Neural progenitor cell (in vitro differentiated cells): ENCODE measurements around the gene DLL4. TPM values are rescaled to one million over a fixed set of nuclear protein-coding genes. Genes with fewer than 3 reads are reported as not detected.
A peak's percentile ranks its signal among the peaks of the same experiment; 100 is the strongest.

Source experiments
- DNase-seq: peaks from one replicate; pipeline ENCODE4 v3.0.0-alpha.2; 2016; ENCODE audit warnings: low spot score
- H2AFZ ChIP-seq: fragments of 200-600 bp; sonication (generic); replicated peaks from 2 replicates; pipeline ENCODE4 v1.6.1; 2016; ENCODE audit warnings: antibody characterized with exemption
- H3F3A ChIP-seq: fragments of 200-600 bp; sonication (generic); 2 replicates; pipeline ENCODE4 v1.6.1; 2016; ENCODE audit warnings: antibody characterized with exemption, low read depth
- H3K27ac ChIP-seq: fragments of 200-600 bp; sonication (generic); 2 replicates; pipeline ENCODE4 v1.5.1; 2016; ENCODE audit warnings: mild to moderate bottlenecking
- H3K27me3 ChIP-seq: fragments of 200-600 bp; sonication (generic); 2 replicates; pipeline ENCODE4 v1.6.1; 2016; ENCODE audit warnings: mild to moderate bottlenecking, moderate library complexity
- H3K36me3 ChIP-seq: fragments of 200-600 bp; sonication (generic); 2 replicates; pipeline ENCODE4 v1.5.1; 2016
- H3K4me1 ChIP-seq: fragments of 200-600 bp; sonication (generic); 2 replicates; pipeline ENCODE4 v1.6.1; 2016; ENCODE audit warnings: mixed run types
- H3K4me2 ChIP-seq: fragments of 200-600 bp; sonication (generic); 2 replicates; pipeline ENCODE4 v1.6.1; 2016
- H3K4me3 ChIP-seq: fragments of 200-600 bp; sonication (generic); 2 replicates; pipeline ENCODE4 v1.5.1; 2016
- H3K79me2 ChIP-seq: fragments of 200-600 bp; sonication (generic); 2 replicates; pipeline ENCODE4 v1.6.1; 2016; ENCODE audit warnings: low read depth
- H3K9ac ChIP-seq: fragments of 200-600 bp; sonication (generic); 2 replicates; pipeline ENCODE4 v1.6.1; 2016
- H3K9me3 ChIP-seq: fragments of 200-600 bp; sonication (generic); 2 replicates; pipeline ENCODE4 v1.5.1; 2016; ENCODE audit warnings: low read depth
- H4K20me1 ChIP-seq: fragments of 200-600 bp; sonication (generic); 2 replicates; pipeline ENCODE4 v1.6.1; 2016; ENCODE audit warnings: low read depth
- H3K27ac Mint-ChIP-seq: 3 replicates; pipeline ENCODE4 v1.8.0; 2021; ENCODE audit warnings: mixed read lengths
- H3K27me3 Mint-ChIP-seq: 2 replicates; pipeline ENCODE4 v1.8.0; 2022; ENCODE audit warnings: low read depth, mild to moderate bottlenecking, inconsistent platforms, moderate library complexity, mixed read lengths; ENCODE audit not compliant: insufficient read depth
- H3K36me3 Mint-ChIP-seq: 3 replicates; pipeline ENCODE4 v1.8.0; 2021; ENCODE audit warnings: mixed read lengths
- H3K4me1 Mint-ChIP-seq: 3 replicates; pipeline ENCODE4 v1.8.0; 2021; ENCODE audit warnings: mixed read lengths
- H3K4me3 Mint-ChIP-seq: 3 replicates; pipeline ENCODE4 v1.8.0; 2021; ENCODE audit warnings: mild to moderate bottlenecking, moderate library complexity, mixed read lengths
- H3K9me3 Mint-ChIP-seq: 3 replicates; pipeline ENCODE4 v1.8.0; 2020; ENCODE audit warnings: mixed read lengths
- EZH2 ChIP-seq: fragments of 200-600 bp; sonication (generic); IDR thresholded peaks from 2 replicates; pipeline ENCODE4 v1.6.1; 2017; ENCODE audit warnings: antibody characterized with exemption, mild to moderate bottlenecking, moderate library complexity
- EZH2phosphoT487 ChIP-seq: fragments of 200-600 bp; sonication (generic); IDR thresholded peaks from 2 replicates; pipeline ENCODE4 v1.6.1; 2017; ENCODE audit warnings: antibody characterized with exemption
- total RNA-seq: library from RNA; depleted of rRNA; stranded (reverse); fragments of >200 nt; gene quantifications from 2 replicates; pipeline ENCODE4 v1.2.3, GENCODE V29; 2015; ENCODE audit warnings: low replicate concordance
- TF ChIP-seq, protein P1 (sequence below): fragments of 200-600 bp; sonication (generic); IDR thresholded peaks from 2 replicates; pipeline ENCODE4 v1.5.1; 2017; ENCODE audit warnings: antibody characterized with exemption, mild to moderate bottlenecking

Gene DLL4
- total RNA-seq, 1 donor from 2014 or later: not detected

DNA sequence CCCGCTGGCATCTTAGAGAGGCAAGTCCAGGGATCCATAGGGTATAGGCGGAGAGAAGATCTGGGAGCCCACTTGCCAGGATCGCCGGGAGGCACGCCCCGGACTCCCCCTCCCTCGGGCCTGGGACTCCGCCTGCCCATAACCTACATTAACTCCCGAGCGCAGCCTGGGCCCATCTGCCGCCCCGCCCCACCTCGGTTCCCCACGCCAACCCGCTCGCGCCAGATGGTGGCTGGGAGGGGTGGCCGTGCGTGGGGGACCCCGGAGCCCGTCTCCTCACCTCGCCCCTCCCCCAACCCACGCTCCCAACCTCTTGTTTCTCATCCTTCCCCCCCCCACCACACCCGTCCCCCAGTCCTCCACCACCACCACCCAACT lies 1.7 kb upstream of the DLL4 start:
- Histone ChIP-seq H3K27ac (no peak overlapping the region), H2AFZ (no peak overlapping the region), H3K4me1 (peaks cover 54% of the 10 kb centered on the region), H3K4me2 (peak overlapping the region; percentile 82), H3K9ac (no peak overlapping the region), H4K20me1 (peaks cover 59% of the 10 kb centered on the region), H3F3A (peaks cover 25% of the 10 kb centered on the region), H3K27me3 (peaks cover 100% of the 10 kb centered on the region), H3K4me3 (no peak overlapping the region), H3K79me2 (no peaks in the 10 kb centered on the region), H3K9me3 (no peaks in the 10 kb centered on the region), H3K36me3 (no peaks in the 10 kb centered on the region)
- TF ChIP-seq EZH2phosphoT487 (peak; percentile 54), EZH2 (no peak)
- no peak overlapping the region for H3K27ac Mint-ChIP-seq
- no peaks in the 10 kb centered on the region for H3K36me3 Mint-ChIP-seq
- H3K27me3 Mint-ChIP-seq: peaks cover 73% of the 10 kb centered on the region
- no peak for DNase-seq
- no peaks in the 10 kb centered on the region for H3K9me3 Mint-ChIP-seq
- H3K4me3 Mint-ChIP-seq: peak overlapping the region; percentile 72
- peaks cover 41% of the 10 kb centered on the region for H3K4me1 Mint-ChIP-seq

- Histone ChIP-seq H3K36me3 (no peaks in the 10 kb centered on the region), H3K4me1 (peaks cover 54% of the 10 kb centered on the region), H3K27ac (no peak overlapping the region), H3K9me3 (no peaks in the 10 kb centered on the region), H4K20me1 (peaks cover 59% of the 10 kb centered on the region), H2AFZ (no peak overlapping the region), H3F3A (peaks cover 25% of the 10 kb centered on the region), H3K79me2 (no peaks in the 10 kb centered on the region), H3K4me3 (peak overlapping the region; percentile 57), H3K9ac (no peak overlapping the region), H3K4me2 (peak overlapping the region; percentile 82), H3K27me3 (peaks cover 100% of the 10 kb centered on the region)
- Mint-ChIP-seq H3K4me3 (peak overlapping the region; percentile 83), H3K4me1 (peaks cover 41% of the 10 kb centered on the region), H3K27ac (no peak overlapping the region), H3K36me3 (no peaks in the 10 kb centered on the region), H3K27me3 (peaks cover 72% of the 10 kb centered on the region), H3K9me3 (no peaks in the 10 kb centered on the region)
- TF ChIP-seq EZH2: peak; percentile 46
- peak; percentile 15 for TF ChIP-seq EZH2phosphoT487
- TF ChIP-seq, protein P1, sequence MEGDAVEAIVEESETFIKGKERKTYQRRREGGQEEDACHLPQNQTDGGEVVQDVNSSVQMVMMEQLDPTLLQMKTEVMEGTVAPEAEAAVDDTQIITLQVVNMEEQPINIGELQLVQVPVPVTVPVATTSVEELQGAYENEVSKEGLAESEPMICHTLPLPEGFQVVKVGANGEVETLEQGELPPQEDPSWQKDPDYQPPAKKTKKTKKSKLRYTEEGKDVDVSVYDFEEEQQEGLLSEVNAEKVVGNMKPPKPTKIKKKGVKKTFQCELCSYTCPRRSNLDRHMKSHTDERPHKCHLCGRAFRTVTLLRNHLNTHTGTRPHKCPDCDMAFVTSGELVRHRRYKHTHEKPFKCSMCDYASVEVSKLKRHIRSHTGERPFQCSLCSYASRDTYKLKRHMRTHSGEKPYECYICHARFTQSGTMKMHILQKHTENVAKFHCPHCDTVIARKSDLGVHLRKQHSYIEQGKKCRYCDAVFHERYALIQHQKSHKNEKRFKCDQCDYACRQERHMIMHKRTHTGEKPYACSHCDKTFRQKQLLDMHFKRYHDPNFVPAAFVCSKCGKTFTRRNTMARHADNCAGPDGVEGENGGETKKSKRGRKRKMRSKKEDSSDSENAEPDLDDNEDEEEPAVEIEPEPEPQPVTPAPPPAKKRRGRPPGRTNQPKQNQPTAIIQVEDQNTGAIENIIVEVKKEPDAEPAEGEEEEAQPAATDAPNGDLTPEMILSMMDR: no peak
- DNase-seq: peak; percentile 55
Observed at GRCh38 chr15:40927873-40928806, 1.0 kb upstream of the DLL4 start.

DNA sequence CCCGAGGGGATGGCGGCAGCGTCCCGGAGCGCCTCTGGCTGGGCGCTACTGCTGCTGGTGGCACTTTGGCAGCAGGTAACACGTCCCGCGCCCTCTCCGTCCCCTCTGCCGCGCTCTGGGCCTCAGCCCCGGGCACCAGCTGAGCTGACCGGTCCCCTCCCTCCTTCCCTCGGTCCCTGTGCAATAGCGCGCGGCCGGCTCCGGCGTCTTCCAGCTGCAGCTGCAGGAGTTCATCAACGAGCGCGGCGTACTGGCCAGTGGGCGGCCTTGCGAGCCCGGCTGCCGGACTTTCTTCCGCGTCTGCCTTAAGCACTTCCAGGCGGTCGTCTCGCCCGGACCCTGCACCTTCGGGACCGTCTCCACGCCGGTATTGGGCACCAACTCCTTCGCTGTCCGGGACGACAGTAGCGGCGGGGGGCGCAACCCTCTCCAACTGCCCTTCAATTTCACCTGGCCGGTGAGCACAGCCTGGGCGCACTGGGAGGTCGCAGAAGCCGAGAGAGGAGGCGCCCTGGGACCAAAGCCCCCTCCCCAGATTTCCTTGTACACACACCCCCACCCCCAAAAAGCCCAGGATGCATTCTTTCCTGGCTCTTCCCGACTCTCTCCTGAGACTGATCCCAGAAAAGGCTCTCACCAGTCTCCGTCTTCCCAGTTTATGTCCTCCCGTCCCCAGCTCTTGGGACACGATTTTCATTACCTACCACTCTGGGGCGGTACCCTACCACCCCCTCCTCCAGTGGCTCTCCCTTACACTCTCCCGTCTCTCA lies 705 bp downstream of the DLL4 start:
- Histone ChIP-seq H3K79me2 (no peaks in the 10 kb centered on the region), H3F3A (peaks cover 25% of the 10 kb centered on the region), H3K9me3 (no peaks in the 10 kb centered on the region), H3K4me1 (peaks cover 54% of the 10 kb centered on the region), H3K27me3 (peaks cover 100% of the 10 kb centered on the region), H3K4me3 (peak overlapping the region; percentile 57), H3K9ac (no peak overlapping the region), H4K20me1 (peaks cover 59% of the 10 kb centered on the region), H2AFZ (peak overlapping the region; percentile 42), H3K27ac (no peak overlapping the region), H3K36me3 (no peaks in the 10 kb centered on the region), H3K4me2 (peak overlapping the region; percentile 82)
- peaks cover 68% of the 10 kb centered on the region for H3K27me3 Mint-ChIP-seq
- DNase-seq: peak; percentile 91
- H3K9me3 Mint-ChIP-seq: no peaks in the 10 kb centered on the region
- no peak overlapping the region for H3K27ac Mint-ChIP-seq
- no peaks in the 10 kb centered on the region for H3K36me3 Mint-ChIP-seq
- peaks cover 41% of the 10 kb centered on the region for H3K4me1 Mint-ChIP-seq
- H3K4me3 Mint-ChIP-seq: peak overlapping the region; percentile 84
- TF ChIP-seq, protein P1: peak; percentile 16
- no peak for TF ChIP-seq EZH2phosphoT487
- peak; percentile 6 for TF ChIP-seq EZH2
